ENCODE measurements around the gene TNNC2.

TNNC2 gene

GRCh38 chr20:45823949-45824835, 2.9 kb downstream of the TNNC2 start:
- Histone ChIP-seq H3K27me3 (ENCODE audit: insufficient read depth, low read length) (no peaks in the 10 kb centered on the region), H3K9me3 (ENCODE audit: low read length) (no peaks in the 10 kb centered on the region), H3K9ac (ENCODE audit: low read length) (no peak overlapping the region), H3K27ac (ENCODE audit: low read depth, low read length, poor library complexity, severe bottlenecking) (no peak overlapping the region), H3K4me3 (ENCODE audit: low read depth, low read length, poor library complexity, severe bottlenecking) (no peak overlapping the region), H3K36me3 (ENCODE audit: insufficient read depth, low read length) (no peaks in the 10 kb centered on the region), H3K79me2 (ENCODE audit: insufficient read depth, low read length) (no peaks in the 10 kb centered on the region), H2AFZ (ENCODE audit: low read length) (no peak overlapping the region), H3K4me2 (ENCODE audit: low read length) (no peak overlapping the region), H3K4me1 (ENCODE audit: insufficient read depth, low read length, severe bottlenecking) (no peaks in the 10 kb centered on the region), H3K9me2 (ENCODE audit: low read depth, low read length) (no peaks in the 10 kb centered on the region), H3F3A (ENCODE audit: insufficient read depth, low read length) (no peaks in the 10 kb centered on the region), H4K20me1 (ENCODE audit: insufficient read depth, low read length) (no peaks in the 10 kb centered on the region)
- no peak for TF ChIP-seq EZH2 (IDR thresholded peaks at IDR 0.05; ENCODE audit: borderline replicate concordance, low read length)
- TF ChIP-seq CTCF (IDR thresholded peaks at IDR 0.05; ENCODE audit: low read length), result peak; percentile 52

- TF ChIP-seq EZH2 (IDR thresholded peaks at IDR 0.05; ENCODE audit: borderline replicate concordance, low read length) (no peak), CTCF (IDR thresholded peaks at IDR 0.05; ENCODE audit: low read length) (no peak)
- H3K4me2 ChIP-seq (ENCODE audit: low read length), result no peak overlapping the region
- no peak overlapping the region for H3K9ac ChIP-seq (ENCODE audit: low read length)
Observed at GRCh38 chr20:45822857-45823256, 4.3 kb downstream of the TNNC2 start.

DNA sequence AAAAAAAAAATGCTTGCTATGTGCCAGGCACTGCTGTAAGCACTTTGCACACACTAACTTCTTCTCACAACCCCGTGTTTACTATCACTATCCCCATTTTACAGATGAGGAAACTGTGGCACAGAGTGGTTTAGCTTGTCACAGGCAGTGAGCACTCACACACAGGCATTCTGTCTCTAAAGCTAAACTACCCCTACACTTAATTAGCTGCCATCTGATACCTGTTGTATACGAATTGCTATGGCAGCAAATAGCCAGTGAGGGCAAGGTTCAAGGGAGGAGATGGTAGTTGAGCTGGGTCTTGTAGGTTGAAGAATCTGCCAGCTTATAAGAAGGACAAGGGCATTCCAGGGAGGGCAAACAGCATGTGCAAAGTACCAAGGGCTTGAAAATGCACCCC, 5.2 kb downstream of the TNNC2 start:
- Histone ChIP-seq H3K9me2 (ENCODE audit: low read depth, low read length) (no peaks in the 10 kb centered on the region), H2AFZ (ENCODE audit: low read length) (no peak overlapping the region), H3K9me3 (ENCODE audit: low read length) (no peaks in the 10 kb centered on the region), H3K27ac (ENCODE audit: low read depth, low read length, poor library complexity, severe bottlenecking) (no peak overlapping the region), H3K79me2 (ENCODE audit: insufficient read depth, low read length) (no peaks in the 10 kb centered on the region), H3K4me2 (ENCODE audit: low read length) (no peak overlapping the region), H4K20me1 (ENCODE audit: insufficient read depth, low read length) (no peaks in the 10 kb centered on the region), H3K27me3 (ENCODE audit: insufficient read depth, low read length) (no peaks in the 10 kb centered on the region), H3K4me1 (ENCODE audit: insufficient read depth, low read length, severe bottlenecking) (no peaks in the 10 kb centered on the region), H3K9ac (ENCODE audit: low read length) (no peak overlapping the region), H3K36me3 (ENCODE audit: insufficient read depth, low read length) (peaks cover 10% of the 10 kb centered on the region), H3K4me3 (ENCODE audit: low read depth, low read length, poor library complexity, severe bottlenecking) (no peak overlapping the region), H3F3A (ENCODE audit: insufficient read depth, low read length) (peaks cover 7% of the 10 kb centered on the region; the same call in 1 of the 2 replicates)
- TF ChIP-seq EZH2 (IDR thresholded peaks at IDR 0.05; ENCODE audit: borderline replicate concordance, low read length) (no peak), CTCF (IDR thresholded peaks at IDR 0.05; ENCODE audit: low read length) (no peak)

More at GRCh38 chr20:45822857-45823256, 4.3 kb downstream of the TNNC2 start:
- Histone ChIP-seq H3K27ac (ENCODE audit: low read depth, low read length, poor library complexity, severe bottlenecking) (no peak overlapping the region), H3K36me3 (ENCODE audit: insufficient read depth, low read length) (peaks cover under 1% of the 10 kb centered on the region; the same call in 1 of the 2 replicates), H4K20me1 (ENCODE audit: insufficient read depth, low read length) (no peaks in the 10 kb centered on the region), H3F3A (ENCODE audit: insufficient read depth, low read length) (peaks cover 5% of the 10 kb centered on the region; the same call in 1 of the 2 replicates), H3K9me2 (ENCODE audit: low read depth, low read length) (no peaks in the 10 kb centered on the region), H3K4me3 (ENCODE audit: low read depth, low read length, poor library complexity, severe bottlenecking) (no peak overlapping the region), H2AFZ (ENCODE audit: low read length) (no peak overlapping the region), H3K4me1 (ENCODE audit: insufficient read depth, low read length, severe bottlenecking) (no peaks in the 10 kb centered on the region), H3K79me2 (ENCODE audit: insufficient read depth, low read length) (no peaks in the 10 kb centered on the region), H3K27me3 (ENCODE audit: insufficient read depth, low read length) (no peaks in the 10 kb centered on the region), H3K9me3 (ENCODE audit: low read length) (no peaks in the 10 kb centered on the region)
